Measurements from ENCODE around the gene ASIC4. TPM values are rescaled to one million over a fixed set of nuclear protein-coding genes. Genes with fewer than 3 reads are reported as not detected.

Gene ASIC4
- total RNA-seq, 1 donor from 2014 or later, result not detected

GRCh38 chr2:219496825-219497494 is 17.3 kb upstream of the ASIC4 start:
- intact Hi-C loops (cut with micrococcal nuclease), result loop anchor here (5.0 kb wide), 3 partner anchors 190 to 825 kb away; partner anchors contain the start of genes RNF25 and STK36

GRCh38 chr2:219497495-219498279 is 16.6 kb upstream of the ASIC4 start:
- intact Hi-C loops (cut with micrococcal nuclease), result loop anchor here (1.0 to 5.0 kb wide), 24 partner anchors 12 to 1281 kb away; partner anchors contain the start of genes AAMP, ABCB6, BCS1L and CHPF

GRCh38 chr2:219498280-219499057 is 15.8 kb upstream of the ASIC4 start, which contains the start of gene GMPPA:
TSS of gene GMPPA (plus strand) at chr2:219498891. CDS start at chr2:219499976, 1,085 bp downstream.
- intact Hi-C loops (cut with micrococcal nuclease), result loop anchor here (1.0 to 5.0 kb wide), 24 partner anchors 11 to 1282 kb away; partner anchors contain the start of genes AAMP, ABCB6, BCS1L and CHPF

- intact Hi-C loops (cut with micrococcal nuclease), result loop anchor here (2.0 to 5.0 kb wide), 6 partner anchors 58 to 827 kb away; partner anchors contain the start of genes ABCB6, RNF25 and STK36
Observed at GRCh38 chr2:219499058-219499307, 15.3 kb upstream of the ASIC4 start.

GRCh38 chr2:219499555-219499954 is 14.7 kb upstream of the ASIC4 start:
- intact Hi-C loops (cut with micrococcal nuclease), result loop anchor here (2.0 to 5.0 kb wide), 6 partner anchors 59 to 827 kb away; partner anchors contain the start of genes ABCB6, RNF25 and STK36

- intact Hi-C loops (cut with micrococcal nuclease), result no loop called here
Observed at GRCh38 chr2:219500135-219500534, 14.1 kb upstream of the ASIC4 start.

- intact Hi-C loops (cut with micrococcal nuclease), result no loop called here
Observed at GRCh38 chr2:219501849-219502248, 12.4 kb upstream of the ASIC4 start.

GRCh38 chr2:219502618-219503017 is 11.7 kb upstream of the ASIC4 start:
- intact Hi-C loops (cut with micrococcal nuclease), result no loop called here

- intact Hi-C loops (cut with micrococcal nuclease), result no loop called here
Observed at GRCh38 chr2:219505585-219505984, 8.7 kb upstream of the ASIC4 start.

- intact Hi-C loops (cut with micrococcal nuclease), result no loop called here
Observed at GRCh38 chr2:219506153-219506801, 8.0 kb upstream of the ASIC4 start.

- intact Hi-C loops (cut with micrococcal nuclease), result no loop called here
Observed at GRCh38 chr2:219506802-219507526, 7.3 kb upstream of the ASIC4 start.

GRCh38 chr2:219507581-219508443 is 6.5 kb upstream of the ASIC4 start:
- intact Hi-C loops (cut with micrococcal nuclease), result no loop called here

- intact Hi-C loops (cut with micrococcal nuclease), result no loop called here
Observed at GRCh38 chr2:219508444-219508734, 5.9 kb upstream of the ASIC4 start.

GRCh38 chr2:219508971-219509779 is 5.1 kb upstream of the ASIC4 start:
- intact Hi-C loops (cut with micrococcal nuclease), result loop anchor here (1.0 kb wide), 2 partner anchors 11 to 21 kb away; partner anchors contain the start of gene GMPPA

- intact Hi-C loops (cut with micrococcal nuclease), result loop anchor here (1.0 kb wide), 2 partner anchors 12 to 20 kb away; partner anchors contain the start of gene GMPPA
Observed at GRCh38 chr2:219509780-219510511, 4.3 kb upstream of the ASIC4 start.

- intact Hi-C loops (cut with micrococcal nuclease), result no loop called here
Observed at GRCh38 chr2:219510512-219511135, 3.7 kb upstream of the ASIC4 start.

GRCh38 chr2:219511547-219512325 is 2.5 kb upstream of the ASIC4 start:
- intact Hi-C loops (cut with micrococcal nuclease), result no loop called here

Measured in T-helper 1 cell treated with Interleukin-12 subunit alpha and Interleukin-12 subunit beta and Interleukin-4 antibody, amounts not matched to agents 30 ng/mL and 1 ng/mL, for 36 hours (primary cell).